Subcutaneous adipose tissue (tissue), 4 donors: ENCODE results near the gene FOXO6. TPM values are rescaled to one million over a fixed set of nuclear protein-coding genes. Genes with fewer than 3 reads are reported as not detected.

ENCODE experiments used
- CTCF ChIP-seq: fragments of 450-650 bp; IDR thresholded peaks from one replicate; pipeline ENCODE4 v1.5.1; 2016; ENCODE audit warnings: low read depth, mild to moderate bottlenecking, control low read depth, antibody characterized with exemption, moderate library complexity
- total RNA-seq, 4 donors: library from RNA; depleted of rRNA; stranded (reverse); fragments of >200 nt; gene quantifications; one replicate each; pipeline ENCODE4 v1.1.0, GENCODE V29; 2016

The FOXO6 gene
- not detected for total RNA-seq

- no peak for TF ChIP-seq CTCF
These were observed at the start of gene FOXO6 for GRCh38 chr1:41360786-41361494. TSS of gene FOXO6 (plus strand) at chr1:41361434.

- no peak for TF ChIP-seq CTCF
These were observed 48.1 kb upstream of the FOXO6 start for GRCh38 chr1:41312991-41313645.

GRCh38 chr1:41313661-41314131 lies 47.5 kb upstream of the FOXO6 start:
- TF ChIP-seq CTCF: no peak

- TF ChIP-seq CTCF: no peak
These were observed 46.7 kb upstream of the FOXO6 start for GRCh38 chr1:41314376-41315145.

- TF ChIP-seq CTCF: no peak
These were observed 46.0 kb upstream of the FOXO6 start for GRCh38 chr1:41315146-41315822.

GRCh38 chr1:41315871-41316270 lies 45.4 kb upstream of the FOXO6 start:
- TF ChIP-seq CTCF: no peak
